ENCODE results near the gene TTC34.

TTC34 gene

GRCh38 chr1:2623571-2624337 lies 177.7 kb downstream of the TTC34 start:
- no peak for DNase-seq

- DNase-seq, result no peak
These were observed 183.5 kb downstream of the TTC34 start for GRCh38 chr1:2617971-2618470.

- no peak for DNase-seq
These were observed 187.3 kb downstream of the TTC34 start for GRCh38 chr1:2614145-2614544.

- DNase-seq, result no peak
These were observed 188.7 kb downstream of the TTC34 start for GRCh38 chr1:2612591-2613365.

GRCh38 chr1:2611621-2612437 lies 189.7 kb downstream of the TTC34 start:
- DNase-seq, result no peak

GRCh38 chr1:2611031-2611501 lies 190.4 kb downstream of the TTC34 start:
- no peak for DNase-seq

GRCh38 chr1:2610036-2610959 lies 191.2 kb downstream of the TTC34 start:
- no peak for DNase-seq

GRCh38 chr1:2609319-2610035 lies 192.0 kb downstream of the TTC34 start:
- DNase-seq, result no peak

GRCh38 chr1:2607641-2608091 lies 193.8 kb downstream of the TTC34 start:
- no peak for DNase-seq

- DNase-seq, result no peak
These were observed 194.4 kb downstream of the TTC34 start for GRCh38 chr1:2606881-2607621.

- DNase-seq, result no peak
These were observed 195.1 kb downstream of the TTC34 start for GRCh38 chr1:2606396-2606880.

- no peak for DNase-seq
These were observed 195.7 kb downstream of the TTC34 start for GRCh38 chr1:2605509-2606395.

GRCh38 chr1:2604844-2605508 lies 196.5 kb downstream of the TTC34 start:
- DNase-seq, result no peak

- DNase-seq, result no peak
These were observed 197.2 kb downstream of the TTC34 start for GRCh38 chr1:2604156-2604843.

- DNase-seq, result no peak
These were observed 197.9 kb downstream of the TTC34 start for GRCh38 chr1:2603521-2604155.

GRCh38 chr1:2602866-2603520 lies 198.5 kb downstream of the TTC34 start:
- DNase-seq, result no peak

GRCh38 chr1:2602311-2602835 lies 199.1 kb downstream of the TTC34 start:
- DNase-seq, result no peak

Measured in stimulated activated naive CD4-positive, alpha-beta T cell treated with Interleukin-2 at 50 U/mL for 16 hours (primary cell).